Measurements from ENCODE around the gene SPACA5.
"Not testable (repeated sequence)": the region's sequence is repeated elsewhere in the genome, so short reads cannot be mapped to it uniquely, and the experiment has no call there.

DNA sequence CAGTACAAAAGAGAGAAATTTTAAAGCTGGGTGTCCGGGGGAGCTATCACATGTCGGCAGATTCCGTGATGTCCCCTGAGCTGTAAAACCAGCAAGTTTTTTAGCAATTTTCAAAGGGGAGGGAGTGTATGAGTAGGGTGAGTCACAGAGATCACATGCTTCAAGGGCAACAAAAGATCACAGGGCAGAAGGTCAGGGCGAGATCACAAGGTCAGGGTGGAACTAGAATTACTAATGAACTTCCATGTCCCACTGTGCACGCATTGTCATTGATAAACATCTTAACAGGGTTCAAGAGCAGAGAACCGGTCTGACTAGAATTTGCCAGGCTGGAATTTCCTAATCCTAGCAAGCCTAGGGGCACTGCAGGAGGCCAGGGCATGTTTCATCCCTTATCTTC is 45.0 kb upstream of the SPACA5 start:
- not testable (repeated sequence) for TF ChIP-seq EZH2 (IDR thresholded peaks at IDR 0.05; ENCODE audit: borderline replicate concordance, low read depth, low read length); CEBPB (tag; IDR thresholded peaks at IDR 0.05); ATF2 (CRISPR knock-in tag; IDR thresholded peaks at IDR 0.05); ATF3 (IDR thresholded peaks at IDR 0.05); ATF3 (CRISPR knock-in tag; conservative IDR thresholded peaks at IDR 0.05); TAL1 (IDR thresholded peaks at IDR 0.05); FOXJ3 (CRISPR knock-in tag; IDR thresholded peaks at IDR 0.05); FOXK1 (CRISPR knock-in tag; IDR thresholded peaks at IDR 0.05; ENCODE audit: borderline replicate concordance); RNF219 (CRISPR knock-in tag; IDR thresholded peaks at IDR 0.05); TEAD4 (IDR thresholded peaks at IDR 0.05; ENCODE audit: low read length); TEAD4 (CRISPR knock-in tag; IDR thresholded peaks at IDR 0.05; ENCODE audit: borderline replicate concordance); SRSF7 (optimal IDR thresholded peaks at IDR 0.05; ENCODE audit: low read depth, low read length)
- TF ChIP-seq, protein P1, sequence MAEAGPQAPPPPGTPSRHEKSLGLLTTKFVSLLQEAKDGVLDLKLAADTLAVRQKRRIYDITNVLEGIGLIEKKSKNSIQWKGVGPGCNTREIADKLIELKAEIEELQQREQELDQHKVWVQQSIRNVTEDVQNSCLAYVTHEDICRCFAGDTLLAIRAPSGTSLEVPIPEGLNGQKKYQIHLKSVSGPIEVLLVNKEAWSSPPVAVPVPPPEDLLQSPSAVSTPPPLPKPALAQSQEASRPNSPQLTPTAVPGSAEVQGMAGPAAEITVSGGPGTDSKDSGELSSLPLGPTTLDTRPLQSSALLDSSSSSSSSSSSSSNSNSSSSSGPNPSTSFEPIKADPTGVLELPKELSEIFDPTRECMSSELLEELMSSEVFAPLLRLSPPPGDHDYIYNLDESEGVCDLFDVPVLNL (CRISPR knock-in tag; IDR thresholded peaks at IDR 0.05; ENCODE audit: low read depth): not testable (repeated sequence)
- TF ChIP-seq, protein P2, sequence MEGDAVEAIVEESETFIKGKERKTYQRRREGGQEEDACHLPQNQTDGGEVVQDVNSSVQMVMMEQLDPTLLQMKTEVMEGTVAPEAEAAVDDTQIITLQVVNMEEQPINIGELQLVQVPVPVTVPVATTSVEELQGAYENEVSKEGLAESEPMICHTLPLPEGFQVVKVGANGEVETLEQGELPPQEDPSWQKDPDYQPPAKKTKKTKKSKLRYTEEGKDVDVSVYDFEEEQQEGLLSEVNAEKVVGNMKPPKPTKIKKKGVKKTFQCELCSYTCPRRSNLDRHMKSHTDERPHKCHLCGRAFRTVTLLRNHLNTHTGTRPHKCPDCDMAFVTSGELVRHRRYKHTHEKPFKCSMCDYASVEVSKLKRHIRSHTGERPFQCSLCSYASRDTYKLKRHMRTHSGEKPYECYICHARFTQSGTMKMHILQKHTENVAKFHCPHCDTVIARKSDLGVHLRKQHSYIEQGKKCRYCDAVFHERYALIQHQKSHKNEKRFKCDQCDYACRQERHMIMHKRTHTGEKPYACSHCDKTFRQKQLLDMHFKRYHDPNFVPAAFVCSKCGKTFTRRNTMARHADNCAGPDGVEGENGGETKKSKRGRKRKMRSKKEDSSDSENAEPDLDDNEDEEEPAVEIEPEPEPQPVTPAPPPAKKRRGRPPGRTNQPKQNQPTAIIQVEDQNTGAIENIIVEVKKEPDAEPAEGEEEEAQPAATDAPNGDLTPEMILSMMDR (IDR thresholded peaks at IDR 0.05 in 2 of 3, conservative IDR thresholded peaks at IDR 0.05 in 1 of 3; ENCODE audit: insufficient read depth in 2 of 3, low read depth in 1 of 3, low read length in 3 of 3): not testable (repeated sequence)

All from K562 (cell line).